Stimulated activated CD8-positive, alpha-beta memory T cell treated with anti-CD3 and anti-CD28 coated beads, Interleukin-4, amount 100 ng/mL, for 48 hours (primary cell): ENCODE data around the gene DIO2.

Source experiments
- DNase-seq: peaks from one replicate; pipeline ENCODE4 v3.0.0-alpha.2; 2020

Gene DIO2

DNA sequence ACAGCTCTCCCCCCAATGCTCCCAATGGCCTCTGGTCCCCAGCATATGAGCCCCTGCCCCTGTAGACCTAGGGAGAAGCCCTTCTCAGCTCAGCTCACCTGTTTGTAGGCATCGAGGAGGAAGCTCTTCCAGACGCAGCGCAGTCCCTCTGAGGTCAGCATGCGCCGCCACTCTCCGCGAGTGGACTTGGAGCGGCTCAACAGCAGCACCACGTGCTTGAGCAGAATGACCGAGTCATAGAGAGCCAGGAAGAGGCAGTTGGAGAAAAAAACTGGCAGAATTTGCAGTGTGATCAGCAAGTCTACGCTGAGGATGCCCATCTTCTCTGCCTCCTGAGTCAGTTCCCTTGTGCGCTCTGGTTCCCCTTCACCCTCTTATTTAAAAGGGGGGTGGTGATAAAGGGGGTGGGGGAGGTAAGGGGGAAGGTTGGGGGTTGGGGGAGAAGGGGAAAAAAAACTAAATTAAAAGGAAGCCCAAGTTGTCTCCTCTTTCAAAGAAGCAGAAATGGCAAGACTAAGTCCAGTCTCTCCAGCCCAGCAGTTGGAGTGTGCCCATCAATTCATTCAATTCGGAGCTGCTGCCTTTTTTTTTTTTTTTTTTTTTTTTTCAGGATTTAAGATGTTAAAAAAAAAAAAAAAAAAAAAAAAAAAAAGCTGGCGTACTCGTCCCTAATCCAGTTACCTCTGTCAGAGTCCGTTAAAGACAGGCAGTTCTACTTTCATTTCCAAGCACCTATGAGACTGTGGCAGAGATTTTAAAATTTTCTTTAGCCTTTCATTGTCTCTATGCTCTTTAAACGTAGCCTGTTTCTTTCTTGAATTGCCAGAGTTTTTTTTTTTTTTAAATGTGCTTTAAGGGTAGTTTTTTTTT is at the start of gene DIO2:
DIO2 (minus strand) TSS at position 352 of the 870 bp plus-strand sequence; CDS start at position 320, 32 bp downstream.
- no peak for DNase-seq

DNA sequence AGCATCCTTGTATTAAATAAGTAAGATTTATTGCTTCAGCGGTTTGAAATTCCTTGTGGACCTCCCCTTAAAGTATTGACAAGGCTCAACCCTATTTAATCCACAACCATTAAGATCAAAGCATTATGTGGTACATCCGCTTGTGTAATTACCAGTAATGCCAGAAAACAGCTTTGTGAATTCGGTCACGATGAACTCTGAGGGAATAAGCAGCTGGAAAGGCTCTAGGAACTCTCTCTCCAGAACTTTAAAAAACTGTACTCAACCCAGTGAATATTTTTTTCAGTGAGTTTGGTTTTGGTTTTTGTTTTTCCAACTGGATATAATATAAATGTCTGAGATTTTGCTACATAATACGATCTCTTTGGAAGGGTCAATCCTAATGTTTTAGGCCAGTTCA is 49.3 kb upstream of the DIO2 start:
- no peak for DNase-seq

DNA sequence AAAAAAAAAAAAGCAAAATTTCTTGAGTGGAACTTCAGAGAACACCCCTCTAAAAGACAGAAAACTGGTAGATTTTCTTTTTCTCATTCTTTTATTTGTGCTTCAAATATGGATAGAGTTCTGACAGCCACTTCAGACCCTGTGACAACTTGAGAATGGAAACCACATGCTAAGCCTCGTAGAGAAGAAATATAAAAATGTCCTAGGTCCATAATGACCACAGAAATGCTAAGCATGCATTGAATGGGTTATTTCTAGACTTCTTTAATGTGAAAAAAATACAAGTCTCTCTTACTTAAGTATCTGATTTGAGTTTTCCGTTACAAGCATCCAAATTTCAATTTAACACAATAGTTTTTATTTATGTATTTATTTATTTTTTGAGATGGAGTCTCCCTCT is 28.3 kb upstream of the DIO2 start:
- no peak for DNase-seq

DNA sequence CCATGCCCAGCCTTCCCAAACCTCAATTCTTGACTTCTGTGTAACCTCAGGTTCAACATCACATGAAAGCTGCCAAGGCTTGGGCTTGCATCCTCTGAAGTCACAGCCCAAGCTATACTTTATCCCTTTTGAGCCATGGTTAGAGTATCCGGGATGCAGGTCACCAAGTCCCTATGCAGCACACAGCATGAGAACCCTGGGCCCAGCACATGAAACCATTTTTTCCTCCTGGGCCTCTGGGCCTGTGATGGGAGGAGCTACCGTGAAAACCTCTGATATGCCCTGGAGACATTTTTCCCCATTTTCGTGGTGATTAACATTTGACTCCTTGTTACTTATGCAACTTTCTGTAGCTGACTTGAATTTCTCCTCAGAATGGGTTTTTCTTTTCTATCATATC is 25.8 kb upstream of the DIO2 start:
- no peak for DNase-seq

DNA sequence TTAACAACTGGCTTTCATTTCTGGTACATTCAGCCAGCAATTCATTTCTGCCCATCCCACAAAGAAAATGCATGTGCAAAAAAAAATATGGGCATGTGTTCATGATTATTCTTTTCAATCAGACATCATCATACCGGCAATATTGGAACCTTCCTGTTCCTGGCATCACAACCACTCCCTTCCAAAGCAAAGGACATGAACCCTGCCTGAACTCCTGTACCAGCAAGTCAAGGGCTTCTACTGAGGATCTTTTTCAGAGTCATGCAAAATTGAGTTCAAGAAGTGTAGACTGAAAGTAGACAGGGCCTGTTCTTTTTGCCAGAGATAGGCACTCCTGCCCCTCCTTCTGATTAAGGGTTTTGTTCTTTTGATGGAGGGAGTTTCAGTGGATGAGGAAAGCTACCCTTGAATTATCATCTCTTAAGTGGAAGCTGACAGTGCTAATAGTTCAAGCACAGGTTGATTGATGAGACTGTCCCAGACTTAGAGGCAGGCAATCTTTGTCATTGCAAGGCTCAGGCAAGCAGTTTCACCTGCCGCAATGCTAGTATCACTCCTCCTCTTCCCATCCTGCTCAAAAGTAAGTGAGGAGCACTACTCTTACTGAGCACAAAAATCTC is 22.3 kb upstream of the DIO2 start:
- no peak for DNase-seq

DNA sequence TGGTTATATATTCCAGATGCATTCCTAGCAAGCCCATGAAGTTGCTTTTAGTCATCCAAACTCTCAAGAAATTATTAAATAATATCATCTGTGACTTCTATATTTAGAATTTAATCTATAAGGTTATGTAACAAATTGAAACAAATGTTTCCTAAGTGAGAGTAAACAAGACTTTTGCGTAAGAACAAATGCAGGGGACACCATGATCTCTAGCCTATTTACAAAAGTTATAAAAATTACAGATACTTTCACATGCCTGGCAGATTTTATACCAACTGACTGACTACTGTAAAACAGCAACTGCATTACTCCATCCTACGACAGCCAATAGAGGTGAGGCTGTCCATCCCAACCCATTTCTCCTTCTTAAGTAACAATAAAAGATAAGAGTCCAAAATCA is 20.4 kb upstream of the DIO2 start:
- no peak for DNase-seq

DNA sequence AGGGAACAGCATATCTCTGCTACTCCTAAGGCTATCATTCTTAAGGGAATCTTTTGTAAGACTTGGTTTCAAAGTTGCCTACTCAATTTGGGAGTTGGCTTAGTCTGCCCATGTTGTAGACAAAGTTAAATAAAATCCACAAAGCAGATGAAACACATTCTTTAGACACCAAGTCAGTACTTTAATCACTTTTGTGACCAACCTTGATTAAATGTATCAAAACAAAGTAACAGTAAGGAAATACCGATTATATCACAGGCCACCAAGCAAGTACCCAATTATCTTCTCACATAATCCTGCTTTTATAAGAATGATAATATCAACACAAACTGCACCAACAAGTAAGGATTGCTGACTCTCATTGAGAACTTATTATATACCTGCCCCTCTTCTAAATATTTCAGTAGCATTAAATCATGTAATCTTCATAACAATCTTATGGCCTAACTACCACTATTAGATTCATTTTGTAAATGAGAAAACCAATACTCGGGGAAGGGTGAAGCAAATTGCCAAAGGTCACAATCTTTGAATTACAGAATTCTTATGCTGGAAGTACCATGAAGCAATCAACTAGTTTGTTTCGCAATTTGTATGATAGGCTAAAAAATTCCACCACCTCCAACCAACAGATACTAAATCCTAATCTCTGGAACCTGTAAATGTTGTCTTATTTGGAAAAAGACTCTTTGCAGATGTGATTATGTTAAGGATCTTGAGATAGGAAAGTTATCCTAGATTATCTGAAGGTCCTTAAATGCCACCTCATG is 12.6 kb upstream of the DIO2 start:
- no peak for DNase-seq

DNA sequence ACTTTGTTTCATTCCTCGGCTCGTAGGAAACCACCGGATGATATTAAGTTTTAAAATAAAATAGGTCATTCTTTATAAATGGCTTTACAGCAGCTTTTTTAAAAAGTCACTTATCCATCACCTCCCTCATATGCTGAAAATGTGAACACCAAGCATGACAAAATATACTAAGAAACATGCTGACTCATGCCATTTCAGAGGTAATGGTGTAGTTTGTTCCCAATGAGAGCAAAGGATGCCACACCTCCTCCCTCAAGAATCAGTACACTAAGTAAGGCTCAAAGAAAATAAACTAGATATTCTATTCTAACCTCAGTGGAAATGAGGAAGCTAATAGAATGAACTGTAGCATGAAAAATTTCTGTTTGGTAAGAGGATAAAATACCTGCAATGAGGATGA is 5.5 kb upstream of the DIO2 start:
- DNase-seq, result no peak

DNA sequence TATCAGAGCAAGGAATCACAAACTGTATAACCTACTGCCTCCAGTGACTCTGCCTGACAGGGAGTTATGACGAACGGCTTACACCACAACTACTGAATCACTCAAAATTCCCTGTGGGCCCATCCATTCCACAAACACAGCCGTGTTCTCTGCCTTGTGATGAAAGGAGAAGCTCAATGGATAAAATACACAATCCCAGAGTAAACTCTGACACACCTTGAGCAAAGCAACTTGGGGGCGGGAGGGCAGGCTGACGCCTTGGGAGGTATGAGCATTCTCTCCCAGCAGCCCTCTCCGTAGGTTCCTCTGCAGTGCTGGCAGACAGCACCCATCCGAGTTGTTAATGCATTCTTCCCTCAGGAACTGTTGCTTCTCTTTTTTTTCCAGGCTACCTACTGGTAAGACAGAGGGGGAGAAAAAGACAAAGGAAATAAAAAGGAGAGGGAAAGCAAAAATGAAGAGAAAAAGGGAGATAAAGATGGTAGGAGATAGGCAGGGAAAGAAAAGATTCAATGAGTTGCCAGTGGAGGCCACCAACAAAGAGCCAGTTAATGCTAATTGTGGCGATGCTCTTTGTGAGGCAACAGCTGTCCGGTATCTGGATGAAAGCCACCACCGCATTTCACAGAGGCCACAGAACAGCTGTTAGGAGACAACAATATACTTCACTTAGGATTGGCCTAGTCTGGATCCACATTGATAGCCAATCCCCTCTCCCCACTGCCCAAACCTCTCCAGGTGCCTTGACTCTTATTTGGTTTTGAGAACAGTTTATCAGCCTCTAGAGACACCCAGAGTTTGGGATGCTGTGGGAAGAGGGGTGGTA is 4.7 kb upstream of the DIO2 start:
- DNase-seq, result no peak

DNA sequence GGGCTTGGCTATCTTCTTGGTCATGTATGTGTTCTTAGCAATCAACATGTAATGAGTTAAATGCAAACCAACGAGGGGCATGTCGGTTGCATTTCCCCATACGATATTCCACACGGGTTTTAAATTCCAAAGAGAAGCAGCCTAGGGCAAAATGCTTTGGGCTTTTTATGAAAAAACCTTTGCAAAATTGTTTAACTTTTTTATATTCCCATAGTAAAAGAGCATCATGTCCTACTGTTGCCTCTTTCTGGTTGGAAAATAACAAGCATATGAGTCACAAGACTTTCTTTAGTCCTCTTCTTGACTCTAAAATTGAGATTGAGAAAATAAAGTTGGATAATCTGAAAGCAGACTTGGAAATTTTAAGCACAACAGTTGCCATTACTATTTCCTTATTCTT is 3.8 kb upstream of the DIO2 start:
- no peak for DNase-seq

DNA sequence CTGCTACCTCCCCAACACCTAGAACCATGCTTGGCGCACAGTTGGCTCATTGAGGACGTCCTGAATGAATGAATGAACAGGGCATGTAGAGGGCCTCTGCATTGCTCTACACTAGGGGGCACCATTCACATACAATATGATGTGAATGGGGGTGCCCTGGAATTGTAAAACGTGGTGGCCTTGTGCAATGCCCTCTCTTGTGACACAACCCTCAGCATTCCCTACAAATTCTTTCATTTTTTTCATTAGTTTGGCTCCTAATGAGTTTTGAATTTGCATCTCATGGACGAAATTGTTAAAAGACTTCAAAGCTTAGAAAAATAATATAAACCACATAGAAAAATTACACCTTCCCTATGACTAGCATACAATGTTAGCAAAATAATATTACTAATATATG is 2.3 kb upstream of the DIO2 start:
- peak; percentile 23 for DNase-seq

DNA sequence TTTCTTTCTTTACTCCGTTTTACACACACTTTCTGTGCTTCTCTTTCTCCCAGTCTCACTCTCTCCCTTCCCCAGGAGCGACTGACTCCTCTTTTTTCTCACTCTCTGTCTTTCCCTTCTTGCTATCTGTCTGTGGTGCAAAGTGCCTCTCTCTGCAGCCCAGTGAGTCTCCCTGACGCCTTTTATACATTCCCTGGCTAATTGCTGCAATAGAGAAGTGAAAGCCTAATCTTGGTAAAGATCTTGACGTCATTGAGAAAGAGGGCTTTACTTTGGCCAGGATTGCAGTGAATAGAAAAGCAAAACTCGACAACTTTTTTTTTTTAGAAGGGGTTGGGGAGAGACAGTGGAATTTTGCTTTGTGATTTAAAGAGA is 706 bp upstream of the DIO2 start:
- no peak for DNase-seq

DNA sequence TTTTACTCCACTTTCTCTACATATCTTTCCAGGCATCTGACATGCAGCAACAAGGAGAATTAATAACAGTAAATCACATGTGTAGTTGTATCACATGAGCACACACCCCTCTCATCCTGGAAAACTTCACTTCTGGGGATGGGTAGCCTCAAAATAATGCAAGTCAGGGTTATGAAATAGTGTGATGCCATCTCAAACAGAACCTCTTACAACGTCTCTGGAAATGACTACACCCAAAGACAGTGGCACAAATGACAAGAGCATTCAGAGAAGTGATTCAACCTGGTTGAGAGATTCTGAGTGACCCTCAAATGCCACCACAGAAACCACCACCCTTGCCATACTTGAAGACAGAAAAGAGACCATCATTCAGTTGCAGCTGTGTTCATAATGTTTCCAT is 2.8 kb downstream of the DIO2 start:
- DNase-seq, result no peak

DNA sequence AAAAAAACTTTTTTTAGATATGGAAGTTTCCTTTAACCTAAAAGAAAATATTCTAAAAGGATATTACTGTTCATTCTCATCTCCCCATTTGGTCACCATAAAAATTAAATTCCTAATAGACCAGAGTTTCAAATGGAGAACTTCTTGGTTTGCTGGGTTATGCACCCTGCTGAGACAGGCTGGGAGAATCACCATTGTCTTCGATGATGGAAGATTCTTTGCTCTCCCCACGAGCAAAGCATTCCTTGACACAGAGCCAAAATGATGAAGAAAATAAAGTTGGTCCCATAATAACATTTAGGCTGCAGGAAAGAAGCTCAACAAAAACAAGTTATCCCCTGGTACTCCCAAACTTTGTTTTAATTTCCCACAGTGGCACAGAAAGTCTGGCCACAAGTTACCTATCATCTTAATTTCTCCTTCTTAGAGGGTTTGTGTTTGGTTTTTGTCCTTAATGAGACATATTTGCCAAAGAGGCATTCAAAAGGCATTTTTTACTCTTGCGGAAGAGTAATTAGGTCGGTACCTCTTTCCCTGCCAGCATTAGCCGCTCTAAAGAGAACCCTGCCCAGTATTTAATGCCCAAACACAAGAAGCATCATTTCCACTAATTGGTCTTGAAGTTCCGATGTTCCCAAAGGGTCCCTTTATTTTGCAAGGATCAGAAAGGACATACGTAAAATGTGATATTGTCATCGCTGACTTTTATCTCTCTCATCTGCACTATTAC is 4.8 kb downstream of the DIO2 start:
- DNase-seq, result no peak

DNA sequence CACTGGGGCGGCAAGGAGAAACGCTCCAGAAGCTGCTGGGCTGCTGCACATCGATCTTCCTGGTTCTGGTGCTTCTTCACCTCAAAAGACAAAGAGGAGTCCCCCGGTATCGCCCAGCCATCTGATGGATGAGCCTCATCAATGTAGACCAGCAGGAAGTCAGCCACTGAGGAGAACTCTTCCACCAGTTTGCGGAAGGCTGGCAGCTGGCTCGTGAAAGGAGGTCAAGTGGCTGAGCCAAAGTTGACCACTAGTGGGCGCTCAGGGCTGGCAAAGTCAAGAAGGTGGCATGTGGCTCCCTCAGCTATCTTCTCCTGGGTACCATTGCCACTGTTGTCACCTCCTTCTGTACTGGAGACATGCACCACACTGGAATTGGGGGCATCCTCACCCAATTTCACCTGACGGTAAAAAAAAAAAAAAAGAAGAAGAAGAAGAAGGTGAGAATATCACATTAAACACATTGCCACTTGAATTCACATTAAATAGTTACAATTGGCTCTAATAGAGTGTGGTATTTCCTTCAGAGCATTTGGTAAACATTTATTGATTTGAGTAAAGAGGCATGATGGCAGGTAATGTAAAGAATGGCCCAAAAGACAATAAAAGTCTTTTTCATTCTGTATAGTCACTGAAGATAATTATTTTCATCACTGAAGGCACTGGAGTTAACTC is 8.3 kb downstream of the DIO2 start:
- peak; percentile 67 for DNase-seq

DNA sequence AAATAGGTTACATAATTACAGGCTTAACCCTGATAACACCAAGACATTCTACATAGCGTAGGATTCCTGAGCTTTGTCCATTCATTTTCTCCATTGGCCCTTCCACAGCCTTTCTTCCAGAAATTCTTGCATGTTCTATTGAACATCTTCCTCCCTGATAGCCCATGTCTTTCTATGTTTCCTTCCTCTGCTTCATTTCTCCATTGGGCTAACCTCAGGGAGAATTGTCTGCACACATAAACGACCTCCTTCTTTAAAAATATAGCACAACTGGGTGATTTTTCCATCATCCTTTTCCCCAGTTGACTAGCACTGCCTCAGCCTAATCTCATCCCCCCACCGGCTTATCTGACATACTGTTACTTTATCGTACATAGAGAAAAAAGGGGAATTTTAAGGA is 11.2 kb downstream of the DIO2 start:
- DNase-seq, result no peak

DNA sequence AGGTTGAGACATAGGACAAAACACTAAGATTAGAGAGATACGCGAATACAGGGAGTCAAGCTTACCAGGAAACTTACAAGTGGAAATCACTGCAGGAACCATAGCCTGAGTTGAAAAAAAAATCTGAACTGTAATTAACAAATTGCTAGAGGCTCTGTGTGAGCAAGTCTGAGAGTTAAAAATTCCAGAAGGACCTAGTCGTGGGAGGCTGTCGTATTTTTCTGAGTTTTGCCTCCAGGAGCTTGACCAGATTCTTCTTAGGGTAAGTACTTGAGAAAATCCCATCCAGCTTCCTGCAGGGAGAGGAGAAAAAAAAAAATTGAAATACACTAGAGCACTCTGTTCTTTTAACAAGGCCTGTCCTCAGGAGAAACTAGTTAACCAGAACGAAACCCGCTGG is 22.7 kb downstream of the DIO2 start:
- no peak for DNase-seq

DNA sequence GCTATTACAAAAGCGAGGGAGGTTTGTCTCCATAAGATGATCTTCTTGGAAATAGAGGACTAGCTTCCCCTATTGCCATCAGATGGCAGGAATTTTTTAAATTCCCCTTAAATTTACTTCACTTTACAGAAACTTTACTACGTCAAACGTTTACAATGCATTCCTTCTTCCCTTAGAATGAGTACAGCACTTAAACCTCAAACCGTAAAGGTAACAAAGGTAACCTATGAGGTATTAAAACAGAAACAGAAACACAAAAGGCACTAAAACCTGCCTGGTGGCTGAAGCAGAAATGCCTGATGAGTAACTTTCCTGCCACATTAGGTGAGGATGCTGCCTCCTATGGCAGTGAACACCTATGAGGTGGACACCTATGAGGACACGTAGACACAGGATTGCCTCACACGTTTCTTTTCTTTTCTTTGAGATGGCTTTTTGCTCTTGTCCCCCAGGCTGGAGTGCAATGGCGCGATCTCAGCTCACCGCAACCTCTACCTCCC is 25.0 kb downstream of the DIO2 start:
- DNase-seq, result no peak

DNA sequence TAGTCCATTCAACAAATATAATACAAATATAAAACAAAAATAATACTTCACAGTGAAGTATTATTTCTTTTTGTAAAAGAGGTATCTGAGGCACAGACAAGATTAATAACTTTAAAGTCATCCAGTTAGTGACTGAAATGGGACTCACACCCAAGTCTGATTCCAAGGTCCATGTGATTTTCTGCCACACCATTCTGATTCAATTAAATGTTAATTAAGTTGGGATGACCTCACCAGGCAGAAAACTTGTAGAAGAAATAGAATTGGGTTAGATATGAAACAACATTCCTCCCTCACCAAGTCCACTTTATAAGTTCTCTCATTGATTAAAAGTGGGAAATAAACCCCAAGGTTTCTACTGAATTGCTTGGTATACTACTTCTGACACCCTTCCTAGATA is 34.4 kb downstream of the DIO2 start:
- no peak for DNase-seq

DNA sequence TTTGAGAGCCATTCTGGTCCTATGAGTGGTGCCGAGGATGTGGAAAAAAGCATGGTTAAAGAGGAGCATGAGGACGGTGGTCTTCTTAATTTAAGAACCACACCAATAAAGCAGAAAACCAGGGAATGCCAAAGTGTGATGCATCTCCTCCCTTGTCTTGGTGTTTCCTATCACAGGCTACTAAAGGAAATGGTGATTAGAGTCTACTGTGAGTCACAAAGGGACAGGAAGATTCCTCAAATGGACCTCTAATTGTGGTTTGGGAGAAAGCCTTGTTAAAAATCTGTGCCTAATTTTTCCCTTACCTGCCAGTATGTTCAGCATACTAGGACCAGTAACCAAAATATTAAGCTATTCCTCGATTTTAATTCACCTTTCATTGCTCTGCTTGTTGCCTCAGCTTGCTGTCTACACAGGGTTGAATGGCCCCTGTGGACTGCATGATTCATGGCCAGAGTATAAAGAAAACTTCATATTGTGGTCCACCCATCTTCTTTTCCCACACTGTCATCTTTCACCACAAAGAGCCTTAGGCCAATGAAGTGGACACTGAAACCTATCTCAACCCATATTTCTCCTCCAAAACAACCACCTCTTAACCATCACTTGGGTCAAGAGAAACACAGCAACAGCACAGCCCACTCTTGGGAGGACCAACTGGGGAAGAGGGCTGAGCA is 38.8 kb downstream of the DIO2 start:
- no peak for DNase-seq
